SK-N-SH treated with all-trans-retinoic acid at 6 μM for 48 hours (cell line): ENCODE data around the gene PER1.

ENCODE experiments used
- ATAC-seq: fragments of 200-7000 bp; cut with Tn5 transposase; 3 replicates; pipeline ENCODE4 v1.9.1; 2020; ENCODE audit warnings: mild to moderate bottlenecking, moderate library complexity
- BACH2 ChIP-seq: fragments of 250-450 bp; sonication (Bioruptor Pico); IDR thresholded peaks from 2 replicates; pipeline ENCODE4 v1.9.0; 2021; ENCODE audit warnings: mild to moderate bottlenecking, borderline replicate concordance
- CSRNP3 ChIP-seq: fragments of 250-450 bp; sonication (Bioruptor Pico); IDR thresholded peaks from 2 replicates; pipeline ENCODE4 v1.5.1; 2021; ENCODE audit warnings: mild to moderate bottlenecking, moderate library complexity
- ESRRG ChIP-seq: fragments of 250-450 bp; sonication (Bioruptor Pico); IDR thresholded peaks from 2 replicates; pipeline ENCODE4 v1.6.1; 2021; ENCODE audit warnings: mild to moderate bottlenecking
- GLIS3 ChIP-seq: fragments of 250-450 bp; sonication (Bioruptor Pico); IDR thresholded peaks from 2 replicates; pipeline ENCODE4 v1.5.0; 2020; ENCODE audit warnings: mild to moderate bottlenecking, moderate library complexity
- OSR1 ChIP-seq: fragments of 250-450 bp; sonication (Bioruptor Pico); IDR thresholded peaks from 2 replicates; pipeline ENCODE4 v1.8.0; 2022; ENCODE audit warnings: moderate library complexity, mild to moderate bottlenecking, inconsistent platforms
- PATZ1 ChIP-seq: fragments of 250-450 bp; sonication (Bioruptor Pico); IDR thresholded peaks from 2 replicates; pipeline ENCODE4 v1.8.0; 2020; ENCODE audit warnings: mild to moderate bottlenecking, moderate library complexity, borderline replicate concordance
- POU6F1 ChIP-seq: fragments of 250-450 bp; sonication (Bioruptor Pico); IDR thresholded peaks from 2 replicates; pipeline ENCODE4 v1.8.0; 2021; ENCODE audit warnings: low read depth, mild to moderate bottlenecking, moderate library complexity, borderline replicate concordance
- RARB ChIP-seq: fragments of 250-450 bp; sonication (Bioruptor Pico); IDR thresholded peaks from 2 replicates; pipeline ENCODE4 v1.8.0; 2021; ENCODE audit warnings: mild to moderate bottlenecking, moderate library complexity
- SNAI2 ChIP-seq: fragments of 250-450 bp; sonication (Bioruptor Pico); IDR thresholded peaks from 2 replicates; pipeline ENCODE4 v1.5.0; 2020; ENCODE audit warnings: mild to moderate bottlenecking, moderate library complexity
- TCF4 ChIP-seq: fragments of 250-450 bp; sonication (Bioruptor Pico); IDR thresholded peaks from 2 replicates; pipeline ENCODE4 v1.8.0; 2021; ENCODE audit warnings: mild to moderate bottlenecking, moderate library complexity, borderline replicate concordance
- TOX ChIP-seq: fragments of 250-450 bp; sonication (Bioruptor Pico); IDR thresholded peaks from 2 replicates; pipeline ENCODE4 v1.8.0; 2021; ENCODE audit warnings: mild to moderate bottlenecking, moderate library complexity, borderline replicate concordance
- ZC3H10 ChIP-seq: fragments of 250-450 bp; sonication (Bioruptor Pico); IDR thresholded peaks from 2 replicates; pipeline ENCODE4 v1.5.1; 2021; ENCODE audit warnings: mild to moderate bottlenecking, moderate library complexity
- ZFP3 ChIP-seq: fragments of 250-450 bp; sonication (Bioruptor Pico); IDR thresholded peaks from 2 replicates; pipeline ENCODE4 v1.5.0; 2020; ENCODE audit warnings: mild to moderate bottlenecking, moderate library complexity
- ZFP30 ChIP-seq: fragments of 450-650 bp; formaldehyde crosslinking; IDR thresholded peaks from 2 replicates; pipeline ENCODE4 v1.5.0; 2022; ENCODE audit warnings: mild to moderate bottlenecking, moderate library complexity
- ZNF70 ChIP-seq: fragments of 450-650 bp; formaldehyde crosslinking; IDR thresholded peaks from 2 replicates; pipeline ENCODE4 v1.5.0; 2020; ENCODE audit warnings: mild to moderate bottlenecking, moderate library complexity
- ZNF8 ChIP-seq: fragments of 450-650 bp; formaldehyde crosslinking; IDR thresholded peaks from 2 replicates; pipeline ENCODE4 v1.5.0; 2020; ENCODE audit warnings: mild to moderate bottlenecking, moderate library complexity

The PER1 gene

GRCh38 chr17:8167526-8167925, 15.3 kb upstream of the PER1 start:
- no peak for TF ChIP-seq RARB (CRISPR knock-in tag)
- no peak for TF ChIP-seq PATZ1 (CRISPR knock-in tag)
- no peak for TF ChIP-seq ESRRG
- no peak for TF ChIP-seq TCF4 (CRISPR knock-in tag)
- no peak for TF ChIP-seq GLIS3
- TF ChIP-seq CSRNP3 (CRISPR knock-in tag) = no peak
- no peak for TF ChIP-seq SNAI2 (CRISPR knock-in tag)
- TF ChIP-seq ZC3H10 (CRISPR knock-in tag) = no peak
- no peak for TF ChIP-seq ZNF8 (CRISPR knock-in tag)
- TF ChIP-seq ZFP3 (CRISPR knock-in tag) = no peak
- TF ChIP-seq OSR1 (CRISPR knock-in tag) = no peak
- ATAC-seq = no peak

DNA sequence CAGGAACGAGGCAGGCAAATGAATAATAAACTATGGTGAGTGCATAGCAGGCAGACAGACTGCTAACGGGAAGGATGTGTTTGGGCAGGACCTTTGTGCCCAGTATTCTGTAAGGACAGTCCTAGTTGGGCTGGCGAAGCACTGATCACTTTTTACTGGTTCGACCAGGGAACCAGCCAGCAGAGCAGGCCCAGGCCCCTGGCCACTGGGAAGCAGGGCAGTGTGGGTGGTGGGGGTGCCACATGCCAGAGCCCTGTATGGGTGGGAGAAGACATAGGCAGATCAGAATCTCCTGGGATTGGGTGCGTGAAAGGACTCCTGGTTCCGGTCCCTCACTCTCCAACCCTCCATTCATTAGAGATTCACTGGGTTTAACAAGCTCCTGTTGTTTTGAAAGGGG, 14.5 kb upstream of the PER1 start:
- TF ChIP-seq SNAI2 (CRISPR knock-in tag) (no peak), OSR1 (CRISPR knock-in tag) (no peak), ZFP30 (no peak), ZNF70 (no peak), PATZ1 (CRISPR knock-in tag) (no peak), POU6F1 (CRISPR knock-in tag) (no peak), TOX (no peak), CSRNP3 (CRISPR knock-in tag) (no peak), BACH2 (CRISPR knock-in tag) (no peak), TCF4 (CRISPR knock-in tag) (no peak)
- no peak for ATAC-seq

GRCh38 chr17:8164815-8165131, 12.6 kb upstream of the PER1 start:
- ATAC-seq = no peak
- no peak for TF ChIP-seq ZC3H10 (CRISPR knock-in tag)

DNA sequence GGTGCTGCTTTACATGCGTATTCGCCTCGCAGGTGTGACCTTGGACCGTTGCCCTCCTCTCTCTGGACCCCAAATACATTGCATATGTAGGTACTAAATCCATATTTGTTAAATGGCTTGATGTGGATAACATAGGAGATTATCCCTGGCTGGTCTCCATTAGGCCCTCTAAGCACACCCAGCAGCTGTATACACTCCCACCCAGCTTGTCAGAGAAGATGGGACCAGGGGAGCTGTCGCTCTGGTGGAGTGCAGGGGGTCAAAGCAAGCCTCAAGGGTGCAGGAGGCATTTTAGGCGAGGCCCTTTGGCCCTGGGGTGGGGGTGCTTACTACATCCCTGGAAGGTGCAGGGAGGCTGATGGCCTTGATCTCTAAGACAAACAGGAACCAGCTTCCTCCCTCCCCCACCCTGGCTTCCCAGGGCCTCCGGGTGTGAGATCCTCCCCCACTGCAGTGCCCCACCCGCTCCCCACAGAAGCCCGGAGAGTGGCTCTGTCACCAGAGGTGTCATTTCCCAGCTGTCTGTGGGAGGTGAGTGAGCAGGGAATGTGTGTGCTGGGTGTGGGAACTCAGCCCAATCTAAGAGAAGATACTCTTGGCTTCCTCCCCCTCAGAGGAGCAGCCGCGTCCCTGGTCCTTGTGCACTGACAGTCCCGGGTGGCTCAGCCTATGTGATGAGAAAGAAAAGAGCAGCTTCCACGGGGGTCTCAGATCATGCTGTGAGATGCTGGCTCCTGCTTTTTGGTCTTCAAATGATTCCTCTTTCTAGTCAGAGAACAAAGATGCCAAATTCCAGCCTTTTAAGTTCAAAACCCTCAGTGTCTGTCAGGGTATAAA, 12.0 kb upstream of the PER1 start:
- no peak for TF ChIP-seq OSR1 (CRISPR knock-in tag)
- TF ChIP-seq BACH2 (CRISPR knock-in tag) = no peak
- TF ChIP-seq ZFP30 = no peak
- TF ChIP-seq POU6F1 (CRISPR knock-in tag) = no peak
- no peak for TF ChIP-seq SNAI2 (CRISPR knock-in tag)
- TF ChIP-seq GLIS3 = no peak
- no peak for TF ChIP-seq ZNF8 (CRISPR knock-in tag)
- no peak for TF ChIP-seq TCF4 (CRISPR knock-in tag)
- TF ChIP-seq ESRRG = no peak
- TF ChIP-seq, all 23 proteins: peak for 0
- ATAC-seq = peak; percentile 14
